GM19193 (cell line): ENCODE data around the gene DENND2A.

ENCODE experiments used
- POLR2A ChIP-seq: IDR thresholded peaks from 4 replicates; pipeline ENCODE4 v1.6.1; 2011; ENCODE audit not compliant: insufficient read depth, insufficient read length; ENCODE audit errors: extremely low read depth

DENND2A gene

DNA sequence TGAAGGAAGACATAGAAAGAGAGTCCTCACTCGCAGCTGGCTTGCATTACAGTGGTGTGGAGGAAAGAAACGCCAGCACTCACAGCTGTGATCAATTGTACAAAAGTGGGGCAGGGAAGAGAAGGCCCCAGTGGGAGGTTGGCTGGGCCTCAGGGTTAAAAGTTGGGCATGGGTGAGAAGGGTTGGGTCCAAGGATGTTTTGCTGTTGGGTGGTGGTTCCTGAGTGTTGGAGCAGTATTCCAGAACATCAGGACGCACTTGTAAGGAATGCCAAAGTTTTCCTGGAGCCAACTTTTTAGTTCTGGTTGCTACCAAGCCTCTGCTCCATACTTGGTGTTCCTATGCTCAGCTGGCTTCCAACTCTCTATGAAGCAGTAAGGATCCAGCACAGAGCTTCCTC lies 105.9 kb downstream of the DENND2A start:
- TF ChIP-seq POLR2A: no peak

- TF ChIP-seq POLR2A: no peak
These were observed 107.2 kb downstream of the DENND2A start for GRCh38 chr7:140533394-140533872.

- TF ChIP-seq POLR2A: no peak
These were observed 113.6 kb downstream of the DENND2A start for GRCh38 chr7:140526787-140527664.

DNA sequence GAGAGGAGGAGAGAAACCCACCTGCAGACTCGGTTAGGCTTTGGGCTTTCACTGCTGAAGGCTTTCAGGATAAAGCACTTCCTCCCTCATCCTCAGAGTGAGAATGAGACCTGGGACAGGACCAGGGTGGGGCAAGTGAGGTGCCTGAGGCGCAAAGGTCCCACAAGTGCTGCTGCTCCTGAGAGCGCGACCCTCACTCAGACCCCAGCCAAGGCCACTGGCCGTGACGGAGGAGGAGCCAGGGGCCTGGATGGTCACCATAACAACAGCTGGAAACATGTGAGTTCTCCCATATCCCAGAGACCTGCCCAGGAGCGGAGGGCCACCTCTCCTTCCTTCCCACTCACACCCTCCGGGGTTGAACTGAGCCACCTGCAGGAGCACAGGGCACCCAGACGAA lies 114.4 kb downstream of the DENND2A start:
- TF ChIP-seq POLR2A: no peak

DNA sequence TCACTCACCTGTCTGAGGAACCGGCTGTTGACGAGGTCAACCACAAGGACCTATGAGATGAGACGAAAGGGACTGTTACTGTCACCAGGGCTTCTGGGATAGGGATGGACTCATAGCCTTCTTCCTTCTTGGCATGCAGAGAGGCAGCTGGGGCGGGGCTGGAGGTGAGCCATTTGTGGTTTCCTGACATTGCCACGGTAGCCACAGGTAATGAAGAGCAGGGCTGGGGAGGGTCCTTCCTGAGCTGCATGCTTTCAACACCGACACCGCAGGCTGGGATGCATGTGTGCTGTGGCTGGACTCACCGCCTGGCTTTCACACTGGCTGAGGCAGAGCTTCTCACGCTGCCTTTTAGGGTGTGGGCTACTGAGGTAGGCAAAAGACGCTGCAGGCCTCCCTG lies 114.9 kb downstream of the DENND2A start:
- TF ChIP-seq POLR2A: no peak

- TF ChIP-seq POLR2A: no peak
These were observed 119.2 kb downstream of the DENND2A start for GRCh38 chr7:140521421-140521820.

GRCh38 chr7:140519007-140519399 lies 121.6 kb downstream of the DENND2A start:
- no peak for TF ChIP-seq POLR2A

- no peak for TF ChIP-seq POLR2A
These were observed 122.1 kb downstream of the DENND2A start for GRCh38 chr7:140518370-140519006.

DNA sequence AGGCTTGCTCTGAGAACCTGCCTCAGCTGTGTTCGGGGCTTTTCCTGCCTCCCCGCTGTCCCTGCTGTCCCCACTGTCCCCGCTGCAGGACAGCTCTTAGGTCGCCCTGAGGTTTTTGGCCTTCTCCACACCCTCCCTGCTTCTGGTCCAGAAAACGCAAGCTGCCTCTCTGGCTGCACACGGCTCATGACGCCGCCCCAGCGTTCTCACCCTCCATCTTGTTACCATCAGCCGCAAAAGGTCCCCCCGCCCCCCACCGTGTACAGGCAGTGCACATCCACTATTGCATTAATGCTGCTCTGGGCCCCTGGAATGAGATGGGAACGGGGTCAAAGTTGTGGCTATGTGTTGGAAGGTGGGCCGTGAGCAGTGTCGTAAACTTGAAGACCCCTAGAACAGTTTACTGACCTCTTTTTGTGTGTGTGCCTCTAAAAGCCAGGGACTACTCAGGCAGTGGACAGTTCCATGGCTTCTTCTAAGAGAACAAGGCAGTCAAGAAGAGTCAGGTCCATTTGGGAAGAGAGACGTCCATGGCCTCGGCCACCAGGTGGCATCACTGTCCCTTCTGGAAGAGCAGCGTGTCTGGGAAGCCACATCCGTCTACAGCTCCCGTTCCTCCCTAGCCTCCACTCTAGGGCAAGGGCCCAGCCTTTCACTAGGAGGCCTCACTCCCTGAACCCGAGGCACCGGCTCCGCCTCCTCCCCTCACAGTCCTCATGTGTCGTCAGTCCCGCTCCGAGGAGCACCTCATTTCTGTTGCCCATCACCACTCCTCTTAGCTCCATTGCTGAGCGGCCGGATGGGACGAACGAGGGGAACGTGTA lies 122.9 kb downstream of the DENND2A start:
- no peak for TF ChIP-seq POLR2A

DNA sequence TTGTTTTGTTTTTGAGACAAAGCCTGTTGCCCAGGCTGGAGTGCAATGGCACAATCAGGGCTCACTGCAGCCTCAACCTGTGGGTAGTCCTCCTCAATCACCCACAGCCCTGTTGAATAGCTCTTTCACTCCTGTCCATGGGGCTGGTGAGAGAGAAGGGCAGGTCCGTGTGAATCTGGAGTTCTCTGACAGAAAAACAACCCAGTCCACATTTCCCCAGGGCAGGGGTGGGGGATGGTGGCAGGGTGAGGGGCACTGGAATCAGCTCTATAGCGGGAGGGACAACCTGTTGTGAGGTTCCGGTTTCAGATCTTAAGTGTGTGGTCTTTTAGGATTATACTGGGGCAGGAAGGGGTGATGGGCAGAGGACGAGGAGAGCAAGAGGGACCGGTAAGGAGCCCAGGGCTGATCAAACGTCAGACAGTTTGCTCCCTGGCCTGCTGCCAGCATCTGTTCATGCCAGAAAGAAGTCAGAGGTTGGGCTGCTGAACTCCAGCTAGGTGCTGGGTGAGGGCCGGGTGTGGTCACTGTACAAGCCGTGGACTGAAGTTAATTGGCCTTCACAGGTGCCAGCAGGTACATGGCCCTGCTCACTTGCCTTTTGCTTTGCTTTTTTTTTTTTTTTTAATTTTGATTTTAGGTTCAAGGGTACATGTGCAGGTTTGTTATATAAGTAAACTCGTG lies 128.2 kb downstream of the DENND2A start:
- TF ChIP-seq POLR2A: no peak

DNA sequence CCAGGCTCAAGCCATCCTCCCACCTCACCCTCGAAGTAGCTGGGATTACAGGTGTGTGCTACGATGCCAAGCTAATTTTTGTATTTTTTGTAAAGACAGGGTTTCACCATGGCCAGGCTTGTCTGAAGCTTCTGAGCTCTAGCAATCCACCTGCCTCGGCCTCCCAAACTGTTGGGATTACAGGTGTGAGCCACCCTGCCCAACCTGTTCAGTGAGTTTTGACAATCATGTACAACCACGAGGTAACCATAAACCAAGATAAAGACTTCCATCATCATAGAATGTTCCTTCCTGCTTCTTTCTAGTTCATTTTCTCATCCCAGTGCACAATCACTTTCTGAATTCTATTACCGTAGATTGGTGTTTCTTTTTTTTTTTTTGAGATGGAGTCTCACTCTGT lies 130.8 kb downstream of the DENND2A start:
- TF ChIP-seq POLR2A: no peak

- TF ChIP-seq POLR2A: no peak
These were observed 133.7 kb downstream of the DENND2A start for GRCh38 chr7:140506788-140507464.

DNA sequence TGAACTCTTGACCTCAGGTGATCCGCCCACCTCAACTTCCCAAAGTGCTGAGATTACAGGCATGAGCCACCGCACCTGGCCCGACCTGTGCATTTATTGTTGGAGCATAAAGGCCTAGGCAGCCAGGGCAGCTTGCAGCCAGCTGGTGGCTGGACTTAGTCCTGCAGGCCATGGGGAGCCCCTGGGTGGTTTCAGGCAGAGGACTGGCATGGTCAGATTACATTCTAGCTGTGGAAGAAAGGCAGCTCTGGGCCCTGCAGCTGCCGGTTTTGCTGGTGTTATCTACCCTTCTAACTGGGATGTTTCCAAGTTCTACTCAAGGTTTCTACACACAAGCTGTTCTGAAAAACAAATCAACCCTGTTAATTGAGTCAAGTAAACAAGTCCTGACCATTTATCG lies 138.6 kb downstream of the DENND2A start:
- TF ChIP-seq POLR2A: no peak

- TF ChIP-seq POLR2A: no peak
These were observed 143.3 kb downstream of the DENND2A start for GRCh38 chr7:140497241-140497769.
